Neural cell (in vitro differentiated cells): ENCODE data around the gene CDH12. TPM values are rescaled to one million over a fixed set of nuclear protein-coding genes. Genes with fewer than 3 reads are reported as not detected.

Experiments used
- H2AFZ ChIP-seq: fragments of 200-600, 300-800 bp; sonication (generic), shearing (Covaris generic); 2 replicates; pipeline ENCODE4 v1.6.0; 2014; ENCODE audit warnings: low read depth, mild to moderate bottlenecking, antibody characterized with exemption, low read length, moderate library complexity
- H3F3A ChIP-seq: fragments of 200-600 bp; shearing (Covaris generic); 2 replicates; pipeline ENCODE4 v1.6.1; 2016; ENCODE audit warnings: mild to moderate bottlenecking, moderate library complexity, mixed read lengths, antibody characterized with exemption, low read length; ENCODE audit not compliant: insufficient read depth, poor library complexity, severe bottlenecking
- H3K27ac ChIP-seq: fragments of 200-600, 300-800 bp; sonication (generic), shearing (Covaris generic); 2 replicates; pipeline ENCODE4 v1.5.1; 2014; ENCODE audit warnings: mild to moderate bottlenecking, low read length, moderate library complexity
- H3K27me3 ChIP-seq: fragments of 300-800, 200-600 bp; sonication (generic), shearing (Covaris generic); 2 replicates; pipeline ENCODE4 v1.6.0; 2014; ENCODE audit warnings: mild to moderate bottlenecking, low read depth, low read length, moderate library complexity; ENCODE audit not compliant: insufficient read depth
- H3K36me3 ChIP-seq: fragments of 300-800, 200-600 bp; sonication (generic), shearing (Covaris generic); 2 replicates; pipeline ENCODE4 v1.5.1; 2014; ENCODE audit warnings: mild to moderate bottlenecking, antibody characterized with exemption, low read length, moderate library complexity; ENCODE audit not compliant: insufficient read depth
- H3K4me2 ChIP-seq: fragments of 300-800, 200-600 bp; sonication (generic), shearing (Covaris generic); 2 replicates; pipeline ENCODE4 v1.6.0; 2014; ENCODE audit warnings: mild to moderate bottlenecking, low read length
- H3K4me3 ChIP-seq: fragments of 300-800, 200-600 bp; sonication (generic), shearing (Covaris generic); 2 replicates; pipeline ENCODE4 v1.5.1; 2014; ENCODE audit warnings: mild to moderate bottlenecking, low read length, moderate library complexity
- H3K79me2 ChIP-seq: fragments of 200-600 bp; shearing (Covaris generic); replicated peaks from 2 replicates; pipeline ENCODE4 v1.6.0; 2014; ENCODE audit warnings: mild to moderate bottlenecking, low read length, moderate library complexity; ENCODE audit not compliant: insufficient read depth
- H3K9ac ChIP-seq: fragments of 300-800, 200-600 bp; sonication (generic), shearing (Covaris generic); 2 replicates; pipeline ENCODE4 v1.6.1; 2016; ENCODE audit warnings: mild to moderate bottlenecking, low read length, mixed read lengths
- H3K9me2 ChIP-seq: fragments of 200-600 bp; shearing (Covaris generic); 2 replicates; pipeline ENCODE4 v1.6.1; 2016; ENCODE audit warnings: mild to moderate bottlenecking, low read length, mixed read lengths; ENCODE audit not compliant: insufficient read depth
- H3K9me3 ChIP-seq: fragments of 200-600, 300-800 bp; sonication (generic), shearing (Covaris generic); 2 replicates; pipeline ENCODE4 v1.6.1; 2016; ENCODE audit warnings: mild to moderate bottlenecking, mixed run types, low read length, moderate library complexity, mixed read lengths
- H4K20me1 ChIP-seq: fragments of 200-600 bp; shearing (Covaris generic); 2 replicates; pipeline ENCODE4 v1.6.1; 2016; ENCODE audit warnings: mild to moderate bottlenecking, mixed run types; ENCODE audit not compliant: insufficient read depth
- EP300 ChIP-seq: fragments of 450-650 bp; conservative IDR thresholded peaks from 2 replicates; pipeline ENCODE4 v1.6.1; 2014; ENCODE audit warnings: antibody characterized with exemption, mild to moderate bottlenecking, moderate library complexity; ENCODE audit not compliant: poor library complexity, severe bottlenecking
- EZH2 ChIP-seq: fragments of 200-600, 300-800 bp; shearing (Covaris generic), sonication (generic); IDR thresholded peaks from 2 replicates; pipeline ENCODE4 v1.6.1; 2014; ENCODE audit warnings: antibody characterized with exemption, low read length, borderline replicate concordance, mild to moderate bottlenecking; ENCODE audit not compliant: insufficient read depth, poor library complexity, severe bottlenecking
- MXI1 ChIP-seq: fragments of 450-650 bp; conservative IDR thresholded peaks from 2 replicates; pipeline ENCODE4 v1.6.1; 2014; ENCODE audit warnings: antibody characterized with exemption, mild to moderate bottlenecking; ENCODE audit not compliant: poor library complexity, severe bottlenecking
- POLR2AphosphoS5 ChIP-seq: IDR thresholded peaks from 2 replicates; pipeline ENCODE4 v1.6.1; 2012
- RAD21 ChIP-seq: fragments of 450-650 bp; conservative IDR thresholded peaks from 2 replicates; pipeline ENCODE4 v1.6.1; 2014; ENCODE audit warnings: antibody characterized with exemption, mild to moderate bottlenecking, moderate library complexity
- REST ChIP-seq: IDR thresholded peaks from 2 replicates; pipeline ENCODE4 v1.6.1; 2012; ENCODE audit warnings: borderline replicate concordance
- SMC3 ChIP-seq: fragments of 450-650 bp; conservative IDR thresholded peaks from 2 replicates; pipeline ENCODE4 v1.6.1; 2014; ENCODE audit warnings: antibody characterized with exemption, mild to moderate bottlenecking, moderate library complexity; ENCODE audit not compliant: poor library complexity
- TAF1 ChIP-seq: IDR thresholded peaks from 2 replicates; pipeline ENCODE4 v1.6.1; 2012; ENCODE audit warnings: low read depth
- polyA plus RNA-seq: library from polyadenylated mRNA; depleted of rRNA; stranded (reverse); fragments of >200 nt; gene quantifications from 2 replicates; pipeline ENCODE4 v1.2.3, GENCODE V29; 2014
- TF ChIP-seq, protein P1 (sequence below): fragments of 450-650 bp; IDR thresholded peaks from 2 replicates; pipeline ENCODE4 v1.5.1; 2014; ENCODE audit warnings: antibody characterized with exemption, mild to moderate bottlenecking, moderate library complexity; ENCODE audit not compliant: poor library complexity, severe bottlenecking

Gene CDH12
- polyA plus RNA-seq, 1 donor from 2014 or later = 2.1 TPM

DNA sequence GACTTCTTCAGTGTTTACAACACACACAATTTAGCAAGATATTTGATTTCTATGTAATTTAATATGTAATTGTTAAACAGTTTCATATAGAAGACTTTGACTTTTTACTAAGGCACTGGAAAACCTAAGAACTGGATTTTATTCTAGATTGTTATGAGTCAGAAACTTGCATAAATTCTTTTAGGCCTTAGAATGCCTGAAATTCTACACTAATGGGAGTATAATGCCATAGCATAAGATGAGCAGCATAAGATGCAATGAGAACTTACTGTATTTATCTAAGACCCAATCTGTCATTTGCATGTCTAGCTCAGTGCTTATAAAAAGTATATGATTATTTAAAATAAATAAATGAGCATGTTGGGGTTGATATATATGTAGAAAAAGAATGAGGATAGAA, 285.2 kb downstream of the CDH12 start:
- Histone ChIP-seq H3K27me3 (no peaks in the 10 kb centered on the region), H2AFZ (no peak overlapping the region), H3K4me2 (no peak overlapping the region), H3K9me3 (no peaks in the 10 kb centered on the region), H4K20me1 (no peaks in the 10 kb centered on the region), H3K27ac (no peak overlapping the region), H3K79me2 (no peaks in the 10 kb centered on the region), H3K4me3 (no peak overlapping the region), H3K36me3 (no peaks in the 10 kb centered on the region), H3K9ac (no peak overlapping the region), H3K9me2 (no peaks in the 10 kb centered on the region), H3F3A (no peaks in the 10 kb centered on the region)
- TF ChIP-seq, protein P1, sequence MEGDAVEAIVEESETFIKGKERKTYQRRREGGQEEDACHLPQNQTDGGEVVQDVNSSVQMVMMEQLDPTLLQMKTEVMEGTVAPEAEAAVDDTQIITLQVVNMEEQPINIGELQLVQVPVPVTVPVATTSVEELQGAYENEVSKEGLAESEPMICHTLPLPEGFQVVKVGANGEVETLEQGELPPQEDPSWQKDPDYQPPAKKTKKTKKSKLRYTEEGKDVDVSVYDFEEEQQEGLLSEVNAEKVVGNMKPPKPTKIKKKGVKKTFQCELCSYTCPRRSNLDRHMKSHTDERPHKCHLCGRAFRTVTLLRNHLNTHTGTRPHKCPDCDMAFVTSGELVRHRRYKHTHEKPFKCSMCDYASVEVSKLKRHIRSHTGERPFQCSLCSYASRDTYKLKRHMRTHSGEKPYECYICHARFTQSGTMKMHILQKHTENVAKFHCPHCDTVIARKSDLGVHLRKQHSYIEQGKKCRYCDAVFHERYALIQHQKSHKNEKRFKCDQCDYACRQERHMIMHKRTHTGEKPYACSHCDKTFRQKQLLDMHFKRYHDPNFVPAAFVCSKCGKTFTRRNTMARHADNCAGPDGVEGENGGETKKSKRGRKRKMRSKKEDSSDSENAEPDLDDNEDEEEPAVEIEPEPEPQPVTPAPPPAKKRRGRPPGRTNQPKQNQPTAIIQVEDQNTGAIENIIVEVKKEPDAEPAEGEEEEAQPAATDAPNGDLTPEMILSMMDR = no peak

DNA sequence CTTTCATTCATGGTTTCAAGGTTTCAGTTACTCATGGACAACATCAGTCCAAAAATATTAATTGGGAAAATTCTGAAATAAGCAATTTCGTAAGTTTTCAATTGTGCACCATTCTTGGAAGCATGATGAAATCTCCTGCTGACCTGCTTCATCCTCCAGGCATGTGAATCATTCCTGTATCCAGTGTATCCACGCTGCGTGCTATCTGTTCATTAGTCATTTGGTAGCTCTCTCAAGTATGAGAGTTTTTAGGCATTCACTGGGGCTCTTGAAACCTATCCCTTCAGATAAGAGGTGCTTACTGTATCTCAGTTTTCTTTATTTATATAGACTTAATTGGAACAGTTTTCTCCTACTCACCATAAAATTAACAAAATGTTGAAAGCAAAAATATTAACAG, 293.0 kb downstream of the CDH12 start:
- Histone ChIP-seq H3K4me2 (no peak overlapping the region), H3K9ac (no peak overlapping the region), H3K4me3 (no peak overlapping the region), H3F3A (no peaks in the 10 kb centered on the region), H3K27me3 (no peaks in the 10 kb centered on the region), H2AFZ (no peak overlapping the region), H3K79me2 (no peaks in the 10 kb centered on the region), H3K9me3 (no peaks in the 10 kb centered on the region), H4K20me1 (no peaks in the 10 kb centered on the region), H3K36me3 (no peaks in the 10 kb centered on the region), H3K9me2 (no peaks in the 10 kb centered on the region), H3K27ac (no peak overlapping the region)
- no peak for TF ChIP-seq RAD21
- TF ChIP-seq, protein P1 = no peak
- no peak for TF ChIP-seq SMC3

DNA sequence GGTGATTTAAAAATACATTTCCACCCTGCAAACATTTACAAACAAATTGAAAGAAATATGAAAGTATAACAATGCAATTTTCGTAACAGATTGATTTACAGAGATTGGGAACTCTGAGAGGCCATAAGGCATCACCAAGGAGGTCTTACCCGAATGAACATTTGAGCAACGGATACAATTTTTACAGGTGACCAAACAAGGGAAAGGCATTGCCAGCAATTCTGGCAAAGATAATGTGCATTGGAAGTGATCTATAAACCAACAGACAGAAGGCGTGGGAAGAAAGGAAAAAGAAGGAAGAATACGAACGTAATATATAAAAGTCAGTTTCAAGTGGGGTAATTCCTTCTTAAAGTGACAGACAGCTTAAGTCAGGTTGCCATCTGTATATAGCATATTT, 295.9 kb downstream of the CDH12 start:
- no peak for TF ChIP-seq SMC3
- TF ChIP-seq POLR2AphosphoS5 = no peak
- TF ChIP-seq TAF1 = no peak
- no peak for TF ChIP-seq RAD21
- TF ChIP-seq EP300 = no peak
- TF ChIP-seq, protein P1 = no peak
- TF ChIP-seq MXI1 = no peak
- no peak for TF ChIP-seq EZH2
- no peak for TF ChIP-seq REST

More for the DNA sequence above, 295.9 kb downstream of the CDH12 start:
- no peaks in the 10 kb centered on the region for H3K9me3 ChIP-seq
- no peaks in the 10 kb centered on the region for H3K79me2 ChIP-seq
- H3F3A ChIP-seq = no peaks in the 10 kb centered on the region
- H3K9me2 ChIP-seq = no peaks in the 10 kb centered on the region
- H3K4me3 ChIP-seq = no peak overlapping the region
- H3K9ac ChIP-seq = no peak overlapping the region
- H4K20me1 ChIP-seq = no peaks in the 10 kb centered on the region
- H3K36me3 ChIP-seq = no peaks in the 10 kb centered on the region
- no peak overlapping the region for H3K4me2 ChIP-seq
- H2AFZ ChIP-seq = no peak overlapping the region
- H3K27ac ChIP-seq = no peak overlapping the region
- H3K27me3 ChIP-seq = no peaks in the 10 kb centered on the region
